K562 (cell line): Measurements from ENCODE around the gene RHOBTB3. TPM values are rescaled to one million over a fixed set of nuclear protein-coding genes. Genes with fewer than 3 reads are reported as not detected.
"Not testable (repeated sequence)": the region's sequence is repeated elsewhere in the genome, so short reads cannot be mapped to it uniquely, and the experiment has no call there.

Experiments used
- ATAC-seq: fragments of 200-7000 bp; cut with Tn5 transposase; 3 replicates; pipeline ENCODE4 v1.9.1; 2020; ENCODE audit warnings: moderate library complexity
- BruUV-seq: library from RNA; stranded (reverse); fragments of 400-500 nt; replicated peaks from 2 replicates; lab custom pipeline; 2021; lab: Mats Ljungman, UMichigan
- CTCF ChIA-PET: fragments of 300-600 bp; formaldehyde crosslinking; extraction: SDS; loops from one replicate; lab custom pipeline; 2021; ENCODE audit warnings: low intra/inter-chr PET ratio; lab: Yijun Ruan, JAX
- POLR2A ChIA-PET: fragments of 300-600, 350-650 bp; sonication (Branson Sonifier 250); formaldehyde crosslinking; extraction: SDS; loops from one replicate; lab custom pipeline; 2021; ENCODE audit warnings: antibody characterized with exemption, inconsistent platforms; lab: Yijun Ruan, JAX
- DNase-seq, 4 experiments: peaks; one replicate each; pipeline versions ENCODE4 v3.0.0 to v3.0.0-alpha.2; 2011 to 2018; ENCODE audit warnings: low spot score in 3 of 4, mixed read lengths in 3 of 4; ENCODE audit errors: extremely low read depth in 1 of 4
- FAIRE-seq: peaks from 2 replicates; lab custom pipeline; 2011; peaks lifted over from hg19 to GRCh38; lab: Jason Lieb, UNC
- H2AFZ ChIP-seq: 2 replicates; pipeline ENCODE4 v1.6.0; 2011; ENCODE audit warnings: low read depth, low read length, control low read depth, inconsistent platforms
- H3K27ac ChIP-seq: fragments of 200-600 bp; 3 replicates; pipeline ENCODE4 v1.8.0; 2011; ENCODE audit warnings: low read depth, mild to moderate bottlenecking, control low read depth, inconsistent platforms, low read length, moderate library complexity, mixed read lengths; ENCODE audit errors: extremely low read depth
- H3K27me3 ChIP-seq, 2 experiments: fragments of 300-600 bp in 1 of 2; 2 replicates in 1 of 2; 3 replicates in 1 of 2; pipeline versions ENCODE4 v1.6.0 to v1.8.0; 2011; ENCODE audit warnings: inconsistent platforms in 2 of 2, low read length in 2 of 2, mild to moderate bottlenecking in 1 of 2, mixed read lengths in 1 of 2, moderate library complexity in 1 of 2; ENCODE audit not compliant: control insufficient read depth in 2 of 2, insufficient read depth in 2 of 2
- H3K36me3 ChIP-seq: fragments of 300-600 bp; 3 replicates; pipeline ENCODE4 v1.8.0; 2011; ENCODE audit warnings: mild to moderate bottlenecking, low read length, inconsistent platforms; ENCODE audit not compliant: control insufficient read depth, insufficient read depth
- H3K4me1 ChIP-seq, 2 experiments: fragments of 200-600 bp in 1 of 2; replicated peaks in 1 of 2; 2 replicates in 1 of 2; 3 replicates in 1 of 2; pipeline versions ENCODE4 v1.5.1 to v1.8.0; 2011; ENCODE audit warnings: inconsistent platforms in 2 of 2, low read length in 2 of 2, mild to moderate bottlenecking in 1 of 2, mixed read lengths in 1 of 2, moderate library complexity in 1 of 2; ENCODE audit not compliant: control insufficient read depth in 2 of 2, insufficient read depth in 2 of 2
- H3K4me2 ChIP-seq: 2 replicates; pipeline ENCODE4 v1.6.1; 2011; ENCODE audit warnings: low read length, control low read depth, inconsistent platforms, mixed read lengths; ENCODE audit not compliant: insufficient read depth
- H3K4me3 ChIP-seq: fragments of 200-600 bp; sonication (generic), shearing (Covaris generic); 2 replicates; pipeline ENCODE4 v1.5.1; 2016; ENCODE audit warnings: control low read depth, inconsistent platforms
- H3K79me2 ChIP-seq: fragments of 200-600 bp; 3 replicates; pipeline ENCODE4 v1.8.0; 2011; ENCODE audit warnings: low read length, inconsistent platforms; ENCODE audit not compliant: control insufficient read depth, insufficient read depth
- H3K9ac ChIP-seq, 2 experiments: 2 replicates each; pipeline versions ENCODE4 v1.6.0 to v1.6.1; 2011; ENCODE audit warnings: low read depth in 2 of 2, low read length in 2 of 2, control low read depth in 1 of 2, inconsistent platforms in 1 of 2, mild to moderate bottlenecking in 1 of 2, mixed read lengths in 1 of 2; ENCODE audit not compliant: insufficient read depth in 1 of 2
- H3K9me1 ChIP-seq: one replicate; pipeline ENCODE4 v1.6.0; 2011; ENCODE audit warnings: inconsistent platforms, mild to moderate bottlenecking, low read length, moderate library complexity; ENCODE audit not compliant: control insufficient read depth, insufficient read depth
- H3K9me3 ChIP-seq: replicated peaks from 2 replicates; pipeline ENCODE4 v1.5.1; 2011; ENCODE audit warnings: low read depth, low read length, inconsistent platforms; ENCODE audit not compliant: control insufficient read depth, insufficient read depth
- H4K20me1 ChIP-seq: replicated peaks from 2 replicates; pipeline ENCODE4 v1.6.1; 2011; ENCODE audit warnings: low read length, inconsistent platforms, mixed read lengths; ENCODE audit not compliant: control insufficient read depth, insufficient read depth
- CBX2 ChIP-seq: fragments of 200-600 bp; sonication (generic); IDR thresholded peaks from one replicate; pipeline ENCODE4 v1.6.1; 2012; ENCODE audit warnings: mild to moderate bottlenecking, low read length, inconsistent platforms; ENCODE audit not compliant: insufficient read depth, poor library complexity, severe bottlenecking
- RERE ChIP-seq: sonication (generic); formaldehyde crosslinking; IDR thresholded peaks from 2 replicates; pipeline ENCODE4 v1.8.0; 2023; ENCODE audit warnings: missing genetic modification reagents, mild to moderate bottlenecking, borderline replicate concordance
- WGBS: fragments of 100-300 bp; shearing (Covaris generic); methylation state at CpG from one replicate; pipeline ENCODE4 v1.1.6; 2016; ENCODE audit warnings: low coverage, mixed read lengths; ENCODE audit not compliant: insufficient coverage; ENCODE audit errors: missing lambda C conversion rate; 5-methylcytosine and 5-hydroxymethylcytosine counted together
- in situ Hi-C: fragments of 300-500 bp; cut with MboI; formaldehyde crosslinking; loops from 4 replicates; pipeline ENCODE4 v1.15.0; 2018; ENCODE audit warnings: inconsistent platforms, mixed read lengths
- intact Hi-C: fragments of 100-400 bp; cut with micrococcal nuclease; formaldehyde crosslinking; loops from 2 replicates; pipeline ENCODE4 v1.14.2; 2022
- polyA plus RNA-seq, 8 experiments: library from polyadenylated mRNA; depleted of rRNA in 4 of 8; stranded (reverse) in 5 of 8; unstranded in 3 of 8; fragments of >200 nt; fragmentation: Nextera tagmentation in 2 of 8; fragmentation: Illumina TruSeq in 1 of 8; extraction: Ambion mirVana in 2 of 8; extraction: Trizol in 1 of 8; gene quantifications; 2 replicates each; pipeline versions ENCODE4 v1.2.1 to v1.2.3, GENCODE V29; 2011 to 2014; ENCODE audit warnings: inconsistent platforms in 1 of 8, missing spikeins in 1 of 8
- total RNA-seq, 7 experiments: library from RNA; depleted of rRNA in 6 of 7; stranded (reverse); fragments of >200 nt in 6 of 7; fragmentation: Illumina TruSeq in 2 of 7; extraction: Trizol in 2 of 7; gene quantifications; 2 replicates each; pipeline versions ENCODE4 v1.2.1 to v1.2.3, GENCODE V29; 2011 to 2021; ENCODE audit warnings: low replicate concordance in 1 of 7

Gene RHOBTB3
- total and polyA plus RNA-seq, 9 of the 15 experiments (the other 6 are each of a cell fraction or from before 2014, with no cell fraction given), result 39.7 to 143 (median 115) TPM

GRCh38 chr5:95836544-95836943 is 105.4 kb downstream of the RHOBTB3 start (continued):
- TF ChIP-seq RERE (no peak), CBX2 (no peak)
- TF ChIP-seq, all 486 proteins: peak for 0

- H3K9me3 ChIP-seq, H3K4me1 ChIP-seq, FAIRE-seq, H3K36me3 ChIP-seq, ATAC-seq, DNase-seq, H3K4me2 ChIP-seq, H3K9me1 ChIP-seq, H4K20me1 ChIP-seq, intact Hi-C loops, H3K27ac ChIP-seq, H3K9ac ChIP-seq, BruUV-seq, CTCF ChIA-PET, H2AFZ ChIP-seq, H3K4me3 ChIP-seq, H3K27me3 ChIP-seq, H3K79me2 ChIP-seq: not testable (repeated sequence)
- POLR2A ChIA-PET, result interaction anchor here (0.6 kb wide), 1 partner anchor 32 kb away, joined by 4 read pairs; no protein-coding TSS in a partner anchor
- in situ Hi-C loops, result loop anchor here (25.0 kb wide), 1 partner anchor 875 kb away; no protein-coding TSS in a partner anchor
- 42% methylated on average over 4 of the region's 4 CpGs for WGBS
Measured at GRCh38 chr5:95836971-95837370, 105.8 kb downstream of the RHOBTB3 start.
